ENCODE results near the gene ALG1. TPM values are rescaled to one million over a fixed set of nuclear protein-coding genes. Genes with fewer than 3 reads are reported as not detected.
A peak's percentile ranks its signal among the peaks of the same experiment; 100 is the strongest.

The ALG1 gene
- total and polyA plus RNA-seq, 2 experiments from 2014 or later = 45.5 to 63.6 TPM

DNA sequence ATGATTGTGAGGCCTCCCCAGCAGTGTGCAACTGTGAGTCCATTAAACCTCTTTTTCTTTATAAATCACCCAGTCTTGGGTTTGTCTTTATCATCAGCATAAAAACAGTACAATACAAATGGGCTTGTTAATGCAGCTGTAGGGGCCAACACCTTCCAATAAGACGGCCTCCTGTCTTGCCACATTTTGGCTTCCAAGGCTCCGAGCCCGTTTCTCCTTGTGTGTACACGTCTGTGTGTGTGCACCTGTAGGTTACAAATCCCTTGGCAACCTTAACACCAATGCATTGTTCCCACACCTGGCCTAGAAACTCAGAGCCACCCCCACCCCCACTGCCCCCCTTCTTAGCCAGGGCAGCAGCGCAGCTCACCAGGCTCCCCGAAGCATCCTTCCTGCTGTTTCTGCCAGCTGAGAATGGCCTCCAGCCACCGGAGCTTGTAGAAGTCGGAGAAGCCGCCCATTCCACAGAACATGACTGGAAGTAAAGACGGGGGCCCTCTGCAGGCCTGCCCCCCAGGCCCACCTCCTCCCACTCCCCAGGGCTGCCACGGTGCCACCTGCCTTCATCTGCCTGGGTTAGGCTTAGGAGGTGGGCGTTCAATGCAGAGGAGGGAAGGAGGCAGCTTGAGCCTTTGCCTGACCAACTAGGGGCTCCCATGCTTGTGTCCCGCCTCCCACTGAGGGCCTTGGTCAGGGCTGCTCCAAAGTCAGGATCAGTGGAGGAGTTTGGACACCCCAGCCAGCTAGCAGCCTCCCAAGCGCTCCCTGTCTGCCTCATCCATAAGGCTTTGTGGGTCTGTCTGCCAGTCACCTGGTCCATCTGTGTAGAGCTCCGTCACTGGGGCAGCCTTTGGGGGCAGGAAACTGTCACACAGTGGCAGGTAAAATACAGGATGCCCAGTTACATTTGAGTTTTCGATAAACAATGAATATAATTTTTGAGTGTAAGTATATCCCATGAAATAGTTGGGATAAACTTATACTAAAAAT, 16.5 kb upstream of the ALG1 start:
- no peak overlapping the region for H3K4me2 ChIP-seq
- DNase-seq (ENCODE audit: low spot score) = no peak
- no peak overlapping the region for H2AFZ ChIP-seq
- H3K79me2 ChIP-seq = no peaks in the 10 kb centered on the region
- no peaks in the 10 kb centered on the region for H4K20me1 ChIP-seq (ENCODE audit: insufficient read depth, poor library complexity, severe bottlenecking)
- no peak overlapping the region for H3K27ac ChIP-seq
- no peaks in the 10 kb centered on the region for H3K27me3 ChIP-seq
- no peaks in the 10 kb centered on the region for H3K9me2 ChIP-seq (replicated peaks; ENCODE audit: insufficient read depth)
- WGBS (ENCODE audit: low lambda C conversion rate, missing lambda C conversion rate) = 92% methylated on average over 16 of the region's 16 CpGs
- no peak overlapping the region for H3K4me3 ChIP-seq
- no peaks in the 10 kb centered on the region for H3K9me3 ChIP-seq (ENCODE audit: low read depth)
- H3K4me1 ChIP-seq (ENCODE audit: insufficient read depth) = no peaks in the 10 kb centered on the region
- no peak for TF ChIP-seq EZH2 (IDR thresholded peaks at IDR 0.05; ENCODE audit: borderline replicate concordance)
- TF ChIP-seq, protein P1, sequence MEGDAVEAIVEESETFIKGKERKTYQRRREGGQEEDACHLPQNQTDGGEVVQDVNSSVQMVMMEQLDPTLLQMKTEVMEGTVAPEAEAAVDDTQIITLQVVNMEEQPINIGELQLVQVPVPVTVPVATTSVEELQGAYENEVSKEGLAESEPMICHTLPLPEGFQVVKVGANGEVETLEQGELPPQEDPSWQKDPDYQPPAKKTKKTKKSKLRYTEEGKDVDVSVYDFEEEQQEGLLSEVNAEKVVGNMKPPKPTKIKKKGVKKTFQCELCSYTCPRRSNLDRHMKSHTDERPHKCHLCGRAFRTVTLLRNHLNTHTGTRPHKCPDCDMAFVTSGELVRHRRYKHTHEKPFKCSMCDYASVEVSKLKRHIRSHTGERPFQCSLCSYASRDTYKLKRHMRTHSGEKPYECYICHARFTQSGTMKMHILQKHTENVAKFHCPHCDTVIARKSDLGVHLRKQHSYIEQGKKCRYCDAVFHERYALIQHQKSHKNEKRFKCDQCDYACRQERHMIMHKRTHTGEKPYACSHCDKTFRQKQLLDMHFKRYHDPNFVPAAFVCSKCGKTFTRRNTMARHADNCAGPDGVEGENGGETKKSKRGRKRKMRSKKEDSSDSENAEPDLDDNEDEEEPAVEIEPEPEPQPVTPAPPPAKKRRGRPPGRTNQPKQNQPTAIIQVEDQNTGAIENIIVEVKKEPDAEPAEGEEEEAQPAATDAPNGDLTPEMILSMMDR (IDR thresholded peaks at IDR 0.05; ENCODE audit: poor library complexity) = no peak
- TF ChIP-seq EZH2phosphoT487 (IDR thresholded peaks at IDR 0.05; ENCODE audit: low read depth, severe bottlenecking, unreplicated experiment) = no peak
- no peaks in the 10 kb centered on the region for H3K36me3 ChIP-seq (replicated peaks; ENCODE audit: insufficient read depth, low read depth)

DNA sequence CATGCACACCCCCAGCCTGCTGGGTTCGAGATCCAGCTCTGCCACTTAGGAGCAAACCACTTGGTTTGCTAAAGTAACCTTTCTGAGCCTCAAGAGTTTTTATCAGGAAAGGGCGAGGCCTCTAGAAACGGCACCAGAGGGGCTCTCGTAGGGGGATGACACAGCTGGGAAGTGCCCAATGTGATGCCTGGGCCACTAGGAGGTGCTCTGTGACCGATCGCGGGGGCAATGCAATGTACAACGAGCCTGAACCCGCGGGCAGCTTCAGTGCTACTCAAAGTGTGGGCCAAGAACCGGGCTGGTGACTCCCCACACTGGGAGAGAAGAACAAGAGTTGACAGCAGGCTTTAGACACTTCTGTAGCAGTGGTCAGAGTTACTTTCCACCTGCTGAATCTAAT, 15.3 kb upstream of the ALG1 start:
- no peak overlapping the region for H2AFZ ChIP-seq
- 29% methylated on average over 11 of the region's 11 CpGs for WGBS (ENCODE audit: low lambda C conversion rate, missing lambda C conversion rate)
- H3K4me1 ChIP-seq (ENCODE audit: insufficient read depth) = no peaks in the 10 kb centered on the region
- peak; percentile 46 for DNase-seq (ENCODE audit: low spot score)
- H3K9me3 ChIP-seq (ENCODE audit: low read depth) = no peaks in the 10 kb centered on the region
- no peak overlapping the region for H3K4me3 ChIP-seq
- no peaks in the 10 kb centered on the region for H3K36me3 ChIP-seq (replicated peaks; ENCODE audit: insufficient read depth, low read depth)
- H3K79me2 ChIP-seq = no peaks in the 10 kb centered on the region
- TF ChIP-seq EZH2 (IDR thresholded peaks at IDR 0.05; ENCODE audit: borderline replicate concordance) (no peak), EZH2phosphoT487 (IDR thresholded peaks at IDR 0.05; ENCODE audit: low read depth, severe bottlenecking, unreplicated experiment) (no peak)
- TF ChIP-seq, protein P1 (IDR thresholded peaks at IDR 0.05; ENCODE audit: poor library complexity) = peak; percentile 37
- no peaks in the 10 kb centered on the region for H4K20me1 ChIP-seq (ENCODE audit: insufficient read depth, poor library complexity, severe bottlenecking)
- H3K27ac ChIP-seq = no peak overlapping the region
- no peaks in the 10 kb centered on the region for H3K27me3 ChIP-seq
- H3K4me2 ChIP-seq = no peak overlapping the region
- H3K9me2 ChIP-seq (replicated peaks; ENCODE audit: insufficient read depth) = no peaks in the 10 kb centered on the region

DNA sequence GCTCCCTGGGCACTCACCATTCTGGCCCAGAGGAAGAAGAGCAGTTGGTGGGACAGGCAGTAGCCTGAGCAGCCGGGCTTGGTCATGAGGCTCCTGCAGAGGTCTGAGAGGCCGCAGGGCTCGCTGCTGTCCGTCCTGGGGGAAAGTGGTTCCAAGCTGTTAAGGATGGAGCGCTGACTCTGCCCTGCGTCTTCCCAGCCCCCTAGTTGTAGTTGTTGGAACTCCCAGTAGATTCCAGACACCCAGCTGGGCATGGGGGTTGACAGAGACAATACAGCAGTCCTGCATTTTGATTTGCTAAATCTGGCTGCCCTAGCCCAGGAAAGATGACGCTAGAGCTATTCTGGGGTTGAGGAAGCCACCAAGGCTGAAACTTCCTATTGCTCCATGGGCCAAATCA, 13.2 kb upstream of the ALG1 start:
- H3K9me3 ChIP-seq (ENCODE audit: low read depth) = no peaks in the 10 kb centered on the region
- no peaks in the 10 kb centered on the region for H3K9me2 ChIP-seq (replicated peaks; ENCODE audit: insufficient read depth)
- no peak overlapping the region for H2AFZ ChIP-seq
- H3K4me3 ChIP-seq = no peak overlapping the region
- H3K36me3 ChIP-seq (replicated peaks; ENCODE audit: insufficient read depth, low read depth) = no peaks in the 10 kb centered on the region
- no peaks in the 10 kb centered on the region for H3K4me1 ChIP-seq (ENCODE audit: insufficient read depth)
- no peaks in the 10 kb centered on the region for H3K79me2 ChIP-seq
- DNase-seq (ENCODE audit: low spot score) = no peak
- TF ChIP-seq EZH2phosphoT487 (IDR thresholded peaks at IDR 0.05; ENCODE audit: low read depth, severe bottlenecking, unreplicated experiment) (no peak), EZH2 (IDR thresholded peaks at IDR 0.05; ENCODE audit: borderline replicate concordance) (no peak)
- TF ChIP-seq, protein P1 (IDR thresholded peaks at IDR 0.05; ENCODE audit: poor library complexity) = no peak
- no peaks in the 10 kb centered on the region for H3K27me3 ChIP-seq
- WGBS (ENCODE audit: low lambda C conversion rate, missing lambda C conversion rate) = 28% methylated on average over 7 of the region's 7 CpGs
- no peak overlapping the region for H3K4me2 ChIP-seq
- no peak overlapping the region for H3K27ac ChIP-seq
- H4K20me1 ChIP-seq (ENCODE audit: insufficient read depth, poor library complexity, severe bottlenecking) = no peaks in the 10 kb centered on the region
